ENCODE data around the gene CABP4.

CABP4 gene

DNA sequence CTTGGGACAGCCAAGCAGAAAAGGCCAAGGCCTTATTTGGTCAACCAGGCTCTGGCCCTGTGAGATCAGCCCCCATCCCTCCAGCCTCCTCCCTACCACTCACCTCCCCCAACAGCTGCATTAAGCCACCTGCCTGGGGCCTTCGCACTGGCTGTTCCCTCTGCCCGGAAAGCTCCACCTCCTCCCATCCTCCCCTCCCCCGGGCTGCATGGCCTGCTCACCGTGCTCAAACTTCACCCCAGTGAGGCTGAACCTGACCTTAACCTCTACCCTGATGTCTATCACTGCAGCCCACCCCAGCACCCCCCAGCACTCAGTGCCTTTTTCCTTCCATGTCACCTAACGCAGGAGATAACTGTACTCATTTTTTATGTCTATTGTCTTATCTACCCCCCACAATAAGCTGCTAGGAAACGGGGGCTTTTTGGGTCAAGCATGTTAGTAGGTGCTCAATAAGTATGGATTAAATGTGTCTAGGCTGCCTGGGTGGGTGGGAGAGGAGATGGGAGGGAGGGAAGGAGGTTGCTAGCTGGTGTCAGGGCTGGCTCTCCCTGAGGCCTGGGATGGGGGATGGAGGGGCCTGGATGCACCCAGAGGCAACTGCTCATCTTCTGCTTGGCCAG lies 18.6 kb upstream of the CABP4 start:
- peak; percentile 53 for ATAC-seq (ENCODE audit: low read depth)
- H3K4me1 Mint-ChIP-seq: peaks cover 54% of the 10 kb centered on the region
- H3K4me3 Mint-ChIP-seq: peak overlapping the region; percentile 93
- DNase-seq (ENCODE audit: low spot score in 2 of 2): peak; percentile 58 to 63
- peak overlapping the region; percentile 86 for H3K27ac Mint-ChIP-seq
- peaks cover 21% of the 10 kb centered on the region for H3K36me3 Mint-ChIP-seq
- no peaks in the 10 kb centered on the region for H3K27me3 Mint-ChIP-seq
- no peaks in the 10 kb centered on the region for H3K9me3 Mint-ChIP-seq

DNA sequence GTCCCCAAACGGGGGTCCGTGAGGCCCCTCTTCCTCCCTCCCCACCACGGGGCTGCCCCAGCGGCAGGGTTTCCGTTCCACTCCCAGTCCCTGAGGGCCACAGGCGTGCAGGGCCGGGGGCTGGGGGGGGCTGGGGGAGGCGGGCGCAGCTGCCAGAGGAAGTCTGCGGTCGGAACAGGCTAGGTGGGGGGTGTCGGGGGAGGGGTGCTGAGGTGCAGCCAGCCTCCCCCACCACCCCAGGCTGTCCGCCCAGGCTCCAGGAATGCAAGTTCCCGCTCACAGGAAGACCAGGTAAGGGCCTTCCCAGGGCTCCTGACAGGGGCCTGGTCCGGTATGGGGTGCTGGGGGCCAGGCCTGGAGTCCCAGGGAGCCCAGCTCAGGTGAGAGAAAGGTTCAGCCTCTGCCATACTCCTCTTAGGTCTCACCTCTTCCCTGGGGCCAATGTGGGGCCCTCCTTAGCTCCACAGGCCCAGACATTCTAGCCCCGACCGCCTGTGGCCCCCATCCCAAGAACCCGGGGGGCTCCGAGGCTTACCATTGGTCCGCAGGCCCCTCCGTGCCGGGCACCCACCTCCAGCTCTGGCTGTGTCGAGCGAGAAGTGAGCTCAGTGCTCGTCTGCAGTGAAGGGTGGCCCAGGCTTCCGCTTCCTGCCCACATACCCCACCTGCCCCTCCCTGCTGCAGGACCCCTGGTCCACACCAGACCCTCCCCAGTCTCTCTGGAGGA lies 17.9 kb upstream of the CABP4 start, which contains the start of gene PTPRCAP:
Gene PTPRCAP (minus strand): TSS at position 601 of the 727 bp plus-strand sequence. CDS start 63 bp downstream, at position 538.
- Mint-ChIP-seq H3K36me3 (peaks cover 17% of the 10 kb centered on the region), H3K4me3 (peak within 1 kb of the TSS; percentile 93), H3K9me3 (no peaks in the 10 kb centered on the region), H3K27ac (peak within 1 kb of the TSS; percentile 92), H3K27me3 (no peaks in the 10 kb centered on the region), H3K4me1 (peaks cover 54% of the 10 kb centered on the region)
- DNase-seq (ENCODE audit: low spot score in 2 of 2): peak; percentile 67 to 68
- ATAC-seq (ENCODE audit: low read depth): peak; percentile 57

DNA sequence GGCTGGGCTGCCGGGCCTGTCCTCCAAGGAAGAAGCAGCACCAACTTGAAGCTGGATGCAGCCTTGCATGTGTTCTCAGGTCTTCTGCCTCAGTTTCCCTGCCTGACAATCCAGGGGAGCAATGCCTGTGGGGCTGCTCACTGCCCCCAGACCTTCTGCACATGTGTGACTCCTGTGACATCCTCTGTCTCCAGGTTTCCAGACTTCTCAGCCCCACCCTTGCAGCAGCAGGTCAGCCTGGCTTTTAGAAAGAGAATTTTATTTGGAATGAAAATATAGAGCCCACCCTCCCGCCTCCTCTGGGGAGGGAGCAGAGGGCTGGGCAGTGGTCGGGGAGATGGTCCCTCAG lies 17.4 kb upstream of the CABP4 start:
- ATAC-seq (ENCODE audit: low read depth): no peak
- no peaks in the 10 kb centered on the region for H3K9me3 Mint-ChIP-seq
- H3K36me3 Mint-ChIP-seq: peaks cover 17% of the 10 kb centered on the region
- H3K27me3 Mint-ChIP-seq: no peaks in the 10 kb centered on the region
- peak overlapping the region; percentile 86 for H3K27ac Mint-ChIP-seq
- peaks cover 58% of the 10 kb centered on the region for H3K4me1 Mint-ChIP-seq
- peak in 1 of 2 donors; percentile 41 for DNase-seq (ENCODE audit: low spot score in 2 of 2)
- peak overlapping the region; percentile 93 for H3K4me3 Mint-ChIP-seq

DNA sequence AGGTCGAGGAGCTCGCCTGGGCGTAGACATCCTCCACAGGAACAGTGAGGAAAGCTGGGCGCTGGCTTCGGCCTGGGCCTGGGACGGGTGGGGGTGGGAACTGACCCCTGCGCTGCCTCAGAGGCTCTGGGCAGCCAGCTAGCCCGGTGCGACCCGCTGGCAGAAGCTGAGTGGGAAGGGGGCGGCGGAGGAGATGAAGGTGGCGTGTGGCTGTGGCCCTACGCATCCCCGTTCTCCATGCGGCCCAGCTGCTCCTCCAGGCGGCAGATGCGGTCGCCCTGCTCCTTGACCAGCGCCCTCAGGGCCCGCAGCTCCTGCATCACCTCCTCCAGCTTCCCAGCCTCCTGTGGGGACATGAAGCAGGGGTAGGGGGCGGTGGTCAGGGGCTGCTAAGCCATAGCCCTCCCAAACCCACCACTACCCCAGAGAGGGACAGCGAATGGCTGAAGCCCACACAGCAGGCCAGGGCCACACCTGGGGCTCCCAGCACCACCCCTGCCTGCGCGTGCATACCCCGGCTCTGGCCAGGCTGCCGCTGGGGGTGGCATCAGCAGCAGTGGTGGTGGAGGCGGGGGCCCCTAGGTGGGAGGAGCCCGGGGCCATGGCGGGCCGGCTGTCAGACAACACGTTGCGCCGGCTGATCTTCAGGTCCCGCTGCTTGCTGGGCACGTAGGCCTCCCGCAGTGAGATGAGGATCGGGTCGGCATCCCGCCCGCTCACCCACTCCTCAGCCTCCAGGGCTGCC lies 16.8 kb upstream of the CABP4 start:
- Mint-ChIP-seq H3K4me1 (peaks cover 57% of the 10 kb centered on the region), H3K27me3 (no peaks in the 10 kb centered on the region)

DNA sequence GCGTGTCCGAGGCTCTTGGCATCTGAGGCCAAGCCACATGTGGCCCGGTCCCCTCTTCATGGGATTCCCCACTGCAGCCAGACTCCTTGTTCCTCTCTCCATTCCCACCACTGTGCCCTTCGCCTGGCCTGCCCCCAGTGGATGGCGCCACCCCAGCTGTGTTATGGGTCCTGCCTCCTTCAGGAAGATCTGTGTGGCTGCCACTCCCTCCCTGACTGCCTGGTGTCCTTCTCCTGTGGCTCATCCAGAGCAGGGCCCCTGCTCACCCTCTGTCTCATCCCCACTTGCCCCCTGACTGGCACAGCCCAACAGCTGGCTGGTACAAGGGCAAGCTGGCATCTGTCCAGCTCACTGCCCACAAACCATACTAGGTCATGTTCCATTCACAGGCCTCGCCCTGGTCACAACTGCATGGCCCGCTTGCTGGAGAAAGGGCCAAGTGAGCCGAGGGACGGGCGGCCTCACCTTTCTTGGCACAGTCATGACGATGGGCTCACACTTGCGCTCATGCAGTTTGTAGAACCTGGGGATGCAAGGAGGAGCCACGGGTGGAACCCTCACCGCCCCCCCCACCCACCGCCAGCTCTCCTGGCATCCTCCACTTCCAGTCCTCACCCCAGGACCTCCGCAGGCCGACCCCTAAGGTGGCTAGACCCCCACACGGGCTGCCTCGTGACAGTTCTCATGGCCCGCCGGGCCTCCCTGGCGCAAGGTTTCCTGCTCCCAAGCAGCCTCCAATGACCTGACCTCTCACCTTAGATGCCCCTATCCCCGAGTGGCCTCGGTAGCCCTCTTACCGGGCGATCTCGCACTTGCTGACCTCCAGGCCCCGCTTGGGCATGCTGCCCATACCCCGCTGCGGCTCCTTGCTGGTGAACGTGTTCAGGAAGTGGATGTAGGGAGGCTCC lies 15.6 kb upstream of the CABP4 start:
- Mint-ChIP-seq H3K27ac (peak overlapping the region; percentile 92), H3K9me3 (no peaks in the 10 kb centered on the region), H3K4me3 (peak overlapping the region; percentile 93), H3K4me1 (peaks cover 52% of the 10 kb centered on the region), H3K36me3 (peaks cover 17% of the 10 kb centered on the region), H3K27me3 (no peaks in the 10 kb centered on the region)
- no peak for DNase-seq (ENCODE audit: low spot score in 2 of 2)
- ATAC-seq (ENCODE audit: low read depth): no peak

More for the DNA sequence above, 16.8 kb upstream of the CABP4 start:
- Mint-ChIP-seq H3K36me3 (peaks cover 17% of the 10 kb centered on the region), H3K9me3 (no peaks in the 10 kb centered on the region), H3K4me3 (peak overlapping the region; percentile 93), H3K27ac (peak overlapping the region; percentile 92)
- DNase-seq (ENCODE audit: low spot score in 2 of 2): peak; percentile 60 to 65
- peak; percentile 55 for ATAC-seq (ENCODE audit: low read depth)

DNA sequence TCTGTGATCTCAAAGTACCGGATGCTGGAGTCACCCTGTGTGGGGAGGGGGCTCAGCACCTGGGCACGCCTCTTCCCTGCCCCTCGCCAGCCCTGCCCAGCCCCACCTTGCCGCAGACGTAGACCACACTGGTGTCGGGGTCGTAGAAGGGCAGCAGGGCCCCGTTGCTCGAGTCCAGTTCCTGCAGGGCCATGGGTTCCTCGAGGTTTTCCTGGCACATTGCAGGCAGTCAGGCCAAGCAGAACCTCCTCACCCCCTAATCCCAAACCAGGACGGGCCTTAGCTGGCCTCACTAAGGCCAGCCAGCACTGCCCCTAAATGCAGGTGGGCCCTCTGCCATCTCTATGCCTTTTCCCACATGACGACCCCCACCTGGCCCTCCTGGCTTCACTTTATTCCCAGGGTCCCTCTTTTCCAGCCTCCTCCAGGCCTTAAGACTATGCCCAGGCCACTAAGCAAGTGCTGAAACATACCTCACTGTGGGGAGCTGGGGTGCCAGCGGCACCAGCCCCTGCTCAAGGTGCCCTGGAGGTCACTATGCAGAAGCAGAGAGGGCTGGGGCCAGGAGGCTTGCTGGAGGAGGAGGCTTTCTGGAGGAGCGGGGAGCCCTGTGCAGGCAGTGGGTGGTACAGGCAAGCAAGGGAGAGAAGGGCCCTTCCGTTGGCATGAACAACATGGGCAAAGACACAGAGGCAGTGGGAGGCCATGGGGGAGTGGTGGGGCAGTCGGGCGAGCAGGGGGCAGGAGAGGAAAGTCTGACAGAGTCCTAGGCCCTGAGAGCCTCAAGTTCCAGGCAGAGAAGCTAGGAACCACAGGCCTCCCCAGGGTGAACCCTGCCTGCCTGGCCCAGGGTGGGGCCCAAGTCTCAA lies 14.7 kb upstream of the CABP4 start:
- DNase-seq (ENCODE audit: low spot score in 2 of 2) (peak in 1 of 2 donors; percentile 45), ATAC-seq (ENCODE audit: low read depth) (no peak)
- Mint-ChIP-seq H3K27me3 (no peaks in the 10 kb centered on the region), H3K9me3 (no peaks in the 10 kb centered on the region), H3K36me3 (peaks cover 13% of the 10 kb centered on the region), H3K4me1 (peaks cover 57% of the 10 kb centered on the region), H3K27ac (peak overlapping the region; percentile 92), H3K4me3 (peak overlapping the region; percentile 76)

DNA sequence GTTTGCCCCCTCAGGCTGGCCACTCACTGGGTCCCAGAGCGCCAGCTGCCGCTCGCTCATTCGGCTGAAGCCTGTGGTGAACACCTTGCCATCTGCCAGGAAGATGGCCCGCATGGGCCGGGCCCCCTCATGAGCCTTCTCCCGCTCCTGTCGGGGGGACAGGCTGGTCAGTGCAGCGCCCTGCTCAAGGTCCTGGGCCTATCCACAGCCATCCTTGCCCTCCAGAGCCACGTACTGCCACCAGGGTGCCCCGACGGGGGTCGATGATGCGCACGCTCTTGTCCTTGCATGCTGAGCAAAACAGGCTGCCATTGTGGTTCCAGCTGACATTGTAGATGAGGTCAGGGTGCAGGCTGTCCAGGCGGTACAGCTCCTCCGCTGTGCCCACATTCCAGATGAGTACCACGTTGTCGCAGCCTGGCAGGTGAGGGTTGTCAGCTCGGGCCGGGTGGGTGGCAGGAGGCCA lies 14.0 kb upstream of the CABP4 start:
- Mint-ChIP-seq H3K9me3 (no peaks in the 10 kb centered on the region), H3K4me1 (peaks cover 59% of the 10 kb centered on the region), H3K27ac (peak overlapping the region; percentile 92), H3K36me3 (peaks cover 9% of the 10 kb centered on the region), H3K27me3 (no peaks in the 10 kb centered on the region), H3K4me3 (peak overlapping the region; percentile 58)
- peak in 1 of 2 donors; percentile 35 for DNase-seq (ENCODE audit: low spot score in 2 of 2)
- ATAC-seq (ENCODE audit: low read depth): no peak

DNA sequence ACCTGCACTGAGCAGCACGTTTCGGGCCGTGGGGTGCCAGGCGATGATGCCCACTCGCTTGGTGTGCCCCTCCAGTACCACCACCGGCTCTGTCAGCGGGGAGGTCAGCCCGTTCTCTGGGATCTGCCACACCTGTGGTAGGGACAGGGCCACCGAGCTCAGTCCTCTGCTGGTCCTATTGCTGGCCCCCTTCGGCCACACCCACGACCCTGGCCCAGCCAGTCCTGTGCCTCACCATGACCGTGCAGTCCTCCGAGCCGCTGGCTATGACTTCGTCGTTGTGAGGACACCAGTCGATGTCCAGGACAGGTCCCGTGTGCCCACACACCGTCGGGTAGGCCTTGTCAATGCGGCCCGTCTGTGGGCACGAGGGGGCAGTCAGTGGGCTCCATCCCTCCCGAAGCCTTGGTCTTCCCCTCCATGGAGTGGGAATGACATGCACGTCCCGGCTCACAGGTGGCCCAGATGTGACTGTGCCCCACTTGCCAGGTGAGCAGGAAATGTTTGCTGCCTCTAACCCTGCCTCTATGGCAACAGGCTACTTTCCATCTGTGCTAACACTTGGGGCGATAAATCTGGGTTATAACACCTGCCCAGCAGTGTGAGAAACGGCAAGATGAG lies 13.3 kb upstream of the CABP4 start:
- Mint-ChIP-seq H3K36me3 (peaks cover 4% of the 10 kb centered on the region), H3K4me1 (peaks cover 58% of the 10 kb centered on the region), H3K27me3 (no peaks in the 10 kb centered on the region), H3K4me3 (peak overlapping the region; percentile 49), H3K9me3 (no peaks in the 10 kb centered on the region), H3K27ac (peak overlapping the region; percentile 92)
- peak in 1 of 2 donors; percentile 39 for DNase-seq (ENCODE audit: low spot score in 2 of 2)
- peak; percentile 11 for ATAC-seq (ENCODE audit: low read depth)

DNA sequence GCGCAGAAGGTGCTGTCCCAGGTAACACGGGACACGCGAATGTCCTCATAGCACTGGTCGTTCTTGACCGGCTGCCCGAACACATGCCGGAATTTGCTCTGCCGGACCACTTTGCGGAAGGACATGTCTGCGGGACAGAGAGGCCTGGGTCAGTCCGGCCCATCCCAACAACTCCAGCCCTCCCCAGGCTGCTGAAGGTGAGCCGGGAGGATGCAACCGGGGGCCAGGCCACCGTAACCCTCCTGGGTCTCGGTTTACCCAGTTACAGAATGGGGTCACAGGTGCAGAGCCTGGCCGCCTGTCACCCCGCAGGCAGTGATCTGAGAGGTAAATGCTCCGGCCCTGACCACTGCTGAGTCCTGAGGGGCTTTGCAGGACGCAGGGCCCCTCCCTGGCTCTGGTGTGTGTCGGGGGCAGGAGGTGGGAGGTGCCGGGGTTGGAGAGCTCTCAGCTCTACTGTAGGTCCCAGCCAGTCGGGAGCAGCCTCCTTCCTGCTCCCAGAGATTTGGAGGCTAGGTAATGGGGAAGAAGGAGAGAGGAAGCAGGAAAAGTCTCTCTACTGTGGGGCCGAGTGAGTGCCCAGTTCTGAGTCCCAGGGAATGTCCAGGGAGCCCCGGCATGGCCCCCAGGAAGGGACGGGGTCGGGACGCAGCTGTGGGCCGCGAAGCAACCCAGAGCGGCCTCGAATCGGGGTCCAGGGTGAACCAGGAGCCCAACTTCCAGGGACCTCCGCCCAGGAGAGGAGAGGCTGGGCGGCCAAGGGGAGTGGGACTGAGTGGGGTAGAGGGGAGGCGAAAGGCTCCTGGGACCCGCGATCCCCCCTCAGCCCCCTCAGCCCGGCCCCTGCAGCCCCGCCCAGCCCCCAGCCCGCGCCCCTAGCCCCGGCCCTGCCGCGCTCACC lies 12.4 kb upstream of the CABP4 start:
- no peaks in the 10 kb centered on the region for H3K27me3 Mint-ChIP-seq
- ATAC-seq (ENCODE audit: low read depth): no peak
- peak overlapping the region; percentile 78 for H3K4me3 Mint-ChIP-seq
- DNase-seq (ENCODE audit: low spot score in 2 of 2): peak in 1 of 2 donors; percentile 34
- peaks cover 60% of the 10 kb centered on the region for H3K4me1 Mint-ChIP-seq
- no peaks in the 10 kb centered on the region for H3K9me3 Mint-ChIP-seq
- peak overlapping the region; percentile 92 for H3K27ac Mint-ChIP-seq
- H3K36me3 Mint-ChIP-seq: peaks cover 4% of the 10 kb centered on the region

DNA sequence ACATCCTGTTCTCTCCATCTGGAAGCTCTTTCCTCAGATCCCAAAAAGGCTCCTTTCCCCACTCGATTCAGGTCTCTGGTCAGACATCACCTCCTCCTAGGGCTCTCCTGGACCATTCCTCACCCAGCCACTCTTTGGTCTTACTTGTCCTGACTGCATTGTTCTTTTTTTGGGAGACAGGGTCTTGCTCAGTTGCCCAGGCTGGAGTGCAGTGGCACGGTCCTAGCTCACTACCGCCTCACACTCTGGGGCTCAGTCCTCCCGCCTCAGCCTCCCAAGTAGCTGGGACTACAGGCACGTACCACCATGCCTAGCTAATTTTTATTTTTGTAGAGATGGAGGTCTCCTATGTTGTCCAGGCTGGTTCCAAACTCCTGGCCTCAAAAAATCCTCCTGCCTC lies 9.6 kb upstream of the CABP4 start:
- Mint-ChIP-seq H3K27ac (peak overlapping the region; percentile 97), H3K4me3 (peak overlapping the region; percentile 82), H3K27me3 (no peaks in the 10 kb centered on the region), H3K4me1 (peaks cover 59% of the 10 kb centered on the region), H3K9me3 (no peaks in the 10 kb centered on the region), H3K36me3 (no peaks in the 10 kb centered on the region)
- ATAC-seq (ENCODE audit: low read depth) (no peak), DNase-seq (ENCODE audit: low spot score in 2 of 2) (no peak)

DNA sequence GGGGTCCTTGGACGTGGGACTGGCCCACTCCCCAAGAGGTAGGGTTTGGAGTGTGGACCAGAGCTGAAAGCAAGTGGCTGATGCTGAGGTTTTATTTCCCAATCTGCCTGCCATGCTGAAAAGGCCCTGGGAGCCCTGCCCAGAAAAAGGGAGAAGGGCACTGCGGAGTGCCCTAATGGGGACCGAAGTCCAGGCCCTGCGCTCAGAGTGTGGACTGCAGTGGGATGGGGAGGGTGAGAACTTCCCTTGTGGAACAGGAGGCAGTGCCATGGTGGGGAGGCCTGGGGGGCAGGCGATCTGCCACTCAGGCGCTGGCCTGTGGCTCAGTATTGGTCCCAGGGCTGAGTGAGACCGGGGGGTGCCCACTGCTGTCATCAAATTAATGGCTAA lies 6.9 kb upstream of the CABP4 start:
- peak overlapping the region; percentile 33 for H3K4me3 Mint-ChIP-seq
- ATAC-seq (ENCODE audit: low read depth) (no peak), DNase-seq (ENCODE audit: low spot score in 2 of 2) (no peak)
- no peaks in the 10 kb centered on the region for H3K36me3 Mint-ChIP-seq
- H3K9me3 Mint-ChIP-seq: no peaks in the 10 kb centered on the region
- peaks cover 41% of the 10 kb centered on the region for H3K4me1 Mint-ChIP-seq
- H3K27me3 Mint-ChIP-seq: no peaks in the 10 kb centered on the region
- H3K27ac Mint-ChIP-seq: peak overlapping the region; percentile 97
